Psoas muscle (tissue), 8 donors: ENCODE data around the gene DPP8. TPM values are rescaled to one million over a fixed set of nuclear protein-coding genes. Genes with fewer than 3 reads are reported as not detected.

ENCODE experiments used
- ATAC-seq, 4 donors: fragments of 200-7000 bp; cut with Tn5 transposase; one replicate each; pipeline ENCODE4 v1.9.1; 2020; ENCODE audit warnings: moderate library complexity in 3 of 4, mild to moderate bottlenecking in 2 of 4
- DNase-seq, 2 donors: peaks; one replicate each; pipeline ENCODE4 v3.0.0-alpha.2; 2020
- H3K27ac ChIP-seq: fragments of 200-600 bp; one replicate; pipeline ENCODE4 v1.8.0; 2022
- H3K27me3 ChIP-seq, 3 donors: fragments of 200-600 bp in 1 of 3; one replicate each; pipeline versions ENCODE4 v1.6.1 to v1.8.0; 2013 to 2022; ENCODE audit warnings: low read length in 2 of 3, mild to moderate bottlenecking in 2 of 3, moderate library complexity in 1 of 3; ENCODE audit not compliant: insufficient read depth in 3 of 3
- H3K36me3 ChIP-seq, 2 donors: fragments of 200-600 bp in 1 of 2; one replicate each; pipeline versions ENCODE4 v1.6.1 to v1.8.0; 2013 to 2022; ENCODE audit warnings: low read depth in 1 of 2, mild to moderate bottlenecking in 1 of 2, moderate library complexity in 1 of 2; ENCODE audit not compliant: insufficient read depth in 1 of 2
- H3K4me1 ChIP-seq: fragments of 200-600 bp; one replicate; pipeline ENCODE4 v1.8.0; 2022
- H3K4me3 ChIP-seq: fragments of 200-600 bp; one replicate; pipeline ENCODE4 v1.8.0; 2022; ENCODE audit warnings: mild to moderate bottlenecking
- H3K9me3 ChIP-seq: fragments of 200-600 bp; one replicate; pipeline ENCODE4 v1.8.0; 2022
- WGBS, 3 donors: extraction: QIAGEN DNeasy Blood & Tissue Kit; methylation state at CpG; one replicate each; pipeline versions ENCODE4 v1.1.6 to v1.1.7; 2013; 5-methylcytosine and 5-hydroxymethylcytosine counted together
- intact Hi-C, 2 donors: fragments of 100-400 bp; cut with DNase I; formaldehyde crosslinking; loops; one replicate each; pipeline versions ENCODE4 v1.11.0 to v1.14.2; 2022
- polyA plus RNA-seq, 3 donors: library from polyadenylated mRNA; stranded (reverse); fragments of 200-250 nt; gene quantifications; one replicate each; pipeline ENCODE4 v1.2.3, GENCODE V29; 2013
- total RNA-seq, 4 donors: library from RNA; stranded (reverse); fragmentation: NEBNext Ultra II Directional in 2 of 4; extraction: Animal tissue kit (Norgen Biotek cat#: 25700) in 2 of 4; gene quantifications; one replicate each; pipeline versions ENCODE4 v1.2.1 to v1.2.4, GENCODE V29; 2021 to 2023
- TF ChIP-seq, protein P1 (sequence below): fragments of 200-600 bp; IDR thresholded peaks from one replicate; pipeline ENCODE4 v1.8.0; 2022; ENCODE audit warnings: antibody characterized with exemption
- donor health status: healthy with polysubstance abuse.
- donor health status: DM: no; HTN: no; CAD: no; lungs with moderate emphysema.
- donor health status: Bipolar disorder and iron deficiency.
- donor health status: healthy.
- donor health status: DM: yes; HTN: yes; CAD: no.
- donor health status: DM: no; HTN: no; CAD: no.
- donor health status: DM: no; HTN: no; CAD: no.
- donor health status: DM: yes; HTN: yes; CAD: no.

Gene DPP8
- total and polyA plus RNA-seq, 7 donors, result 9.1 to 39.6 (median 31.5) TPM

DNA sequence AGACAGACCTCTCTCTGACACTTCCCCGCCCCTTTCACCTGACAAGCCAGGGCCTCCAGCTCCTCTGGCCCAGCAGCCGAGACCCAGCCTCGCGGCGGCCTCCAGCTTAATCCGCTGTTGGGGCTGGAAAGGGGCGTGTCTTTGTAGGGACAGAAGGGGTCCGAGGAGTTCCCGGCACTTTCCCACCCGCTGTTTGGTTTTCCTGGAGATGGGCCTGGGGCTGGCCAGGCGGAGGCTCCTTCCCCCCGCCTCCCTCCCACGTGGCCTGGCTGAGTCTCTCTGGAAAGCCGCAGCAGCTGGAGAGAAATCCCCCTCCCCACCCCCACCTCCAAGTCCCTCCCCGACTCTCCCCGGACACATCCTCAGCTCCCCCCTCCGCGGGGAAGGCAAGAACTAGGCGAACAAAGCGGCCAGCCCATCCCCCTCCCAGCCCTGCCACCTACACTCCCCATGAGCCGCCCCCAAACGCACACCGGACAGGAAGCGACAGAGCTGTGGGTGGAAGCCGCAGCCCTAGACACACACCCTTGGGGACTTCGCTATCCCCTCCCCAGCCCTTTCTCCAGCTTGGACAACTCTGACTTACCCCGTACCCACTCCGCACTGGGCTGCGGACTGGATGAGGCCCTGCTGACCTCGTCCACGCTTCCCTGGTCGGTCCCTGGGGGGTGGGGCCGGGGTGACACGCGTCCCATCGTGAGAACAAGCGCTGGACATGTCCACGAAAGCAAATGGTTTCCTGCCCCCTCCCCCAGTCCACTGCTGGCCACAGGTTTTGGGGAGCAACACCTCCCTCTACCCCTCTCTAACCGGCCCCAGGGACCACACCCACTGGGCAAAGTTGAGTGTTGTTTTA, 95.9 kb downstream of the DPP8 start:
- DNase-seq (peak; percentile 65 to 85), ATAC-seq (peak; percentile 66 to 83 (median 68))
- 1 to 2% (median 1%) methylated on average over 33 to 39 of the region's 39 CpGs for WGBS, 3 donors
- intact Hi-C loops, result loop anchor here in 1 of 2 donors (2.0 kb wide), 1 partner anchor 21 kb away; no protein-coding TSS in a partner anchor
- Histone ChIP-seq H3K4me3 (peak overlapping the region; percentile 78), H3K27ac (peak overlapping the region; percentile 90), H3K4me1 (peaks cover 17% of the 10 kb centered on the region), H3K36me3 (no peaks in the 10 kb centered on the region), H3K27me3 (no peaks in the 10 kb centered on the region), H3K9me3 (no peaks in the 10 kb centered on the region)
- TF ChIP-seq, protein P1, sequence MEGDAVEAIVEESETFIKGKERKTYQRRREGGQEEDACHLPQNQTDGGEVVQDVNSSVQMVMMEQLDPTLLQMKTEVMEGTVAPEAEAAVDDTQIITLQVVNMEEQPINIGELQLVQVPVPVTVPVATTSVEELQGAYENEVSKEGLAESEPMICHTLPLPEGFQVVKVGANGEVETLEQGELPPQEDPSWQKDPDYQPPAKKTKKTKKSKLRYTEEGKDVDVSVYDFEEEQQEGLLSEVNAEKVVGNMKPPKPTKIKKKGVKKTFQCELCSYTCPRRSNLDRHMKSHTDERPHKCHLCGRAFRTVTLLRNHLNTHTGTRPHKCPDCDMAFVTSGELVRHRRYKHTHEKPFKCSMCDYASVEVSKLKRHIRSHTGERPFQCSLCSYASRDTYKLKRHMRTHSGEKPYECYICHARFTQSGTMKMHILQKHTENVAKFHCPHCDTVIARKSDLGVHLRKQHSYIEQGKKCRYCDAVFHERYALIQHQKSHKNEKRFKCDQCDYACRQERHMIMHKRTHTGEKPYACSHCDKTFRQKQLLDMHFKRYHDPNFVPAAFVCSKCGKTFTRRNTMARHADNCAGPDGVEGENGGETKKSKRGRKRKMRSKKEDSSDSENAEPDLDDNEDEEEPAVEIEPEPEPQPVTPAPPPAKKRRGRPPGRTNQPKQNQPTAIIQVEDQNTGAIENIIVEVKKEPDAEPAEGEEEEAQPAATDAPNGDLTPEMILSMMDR, result no peak

GRCh38 chr15:65420975-65421359, 96.5 kb downstream of the DPP8 start:
- Histone ChIP-seq H3K27me3 (no peaks in the 10 kb centered on the region), H3K27ac (peak overlapping the region; percentile 90), H3K4me1 (peaks cover 19% of the 10 kb centered on the region), H3K9me3 (no peaks in the 10 kb centered on the region), H3K36me3 (no peaks in the 10 kb centered on the region), H3K4me3 (peak overlapping the region; percentile 78)
- DNase-seq, result no peak
- intact Hi-C loops, result no loop called here
- 16 to 38% (median 19%) methylated on average over 17 of the region's 17 CpGs for WGBS, 3 donors
- ATAC-seq, result peak in 1 of 4 donors; percentile 0
- TF ChIP-seq, protein P1, result no peak

GRCh38 chr15:65418596-65418995, 98.9 kb downstream of the DPP8 start:
- H3K27me3 ChIP-seq, result no peaks in the 10 kb centered on the region
- TF ChIP-seq, protein P1, result no peak
- intact Hi-C loops, result no loop called here
- no peaks in the 10 kb centered on the region for H3K36me3 ChIP-seq
- DNase-seq (no peak), ATAC-seq (no peak)
- no peak overlapping the region for H3K4me3 ChIP-seq
- peak overlapping the region; percentile 69 for H3K27ac ChIP-seq
- WGBS, 3 donors, result 68 to 80% (median 71%) methylated on average over 2 of the region's 2 CpGs
- H3K4me1 ChIP-seq, result peaks cover 37% of the 10 kb centered on the region
- no peaks in the 10 kb centered on the region for H3K9me3 ChIP-seq

GRCh38 chr15:65416845-65417416, 100.6 kb downstream of the DPP8 start:
- Histone ChIP-seq H3K36me3 (no peaks in the 10 kb centered on the region), H3K4me3 (no peak overlapping the region), H3K9me3 (no peaks in the 10 kb centered on the region), H3K27me3 (no peaks in the 10 kb centered on the region), H3K4me1 (peaks cover 44% of the 10 kb centered on the region), H3K27ac (peak overlapping the region; percentile 69)
- intact Hi-C loops, result no loop called here
- TF ChIP-seq, protein P1, result no peak
- DNase-seq (peak; percentile 39 to 87), ATAC-seq (peak in 3 of 4 donors; percentile 34 to 54 (median 48))
- WGBS, 3 donors, result 37 to 54% (median 40%) methylated on average over 8 of the region's 8 CpGs
